ENCODE data around the gene LPO.

- TF ChIP-seq CTCF (IDR thresholded peaks at IDR 0.05) (no peak), POLR2A (IDR thresholded peaks at IDR 0.05) (no peak)
Measured at GRCh38 chr17:58278661-58279015, 40.3 kb downstream of the LPO start.

Data from lower leg skin (tissue), 3 donors.